H9 (cell line): ENCODE results near the gene ENO1. TPM values are rescaled to one million over a fixed set of nuclear protein-coding genes. Genes with fewer than 3 reads are reported as not detected.

Source experiments
- DNase-seq: peaks from one replicate; pipeline ENCODE4 v3.0.0-alpha.2; 2017
- H2AFZ ChIP-seq: one replicate; pipeline ENCODE4 v1.6.1; 2013; ENCODE audit warnings: mild to moderate bottlenecking, low read length, control low read depth, moderate library complexity
- H2AK5ac ChIP-seq: 2 replicates; pipeline ENCODE4 v1.6.1; 2013; ENCODE audit warnings: low read length, control low read depth, mixed read lengths; ENCODE audit not compliant: insufficient read length
- H2BK120ac ChIP-seq: one replicate; pipeline ENCODE4 v1.6.1; 2013; ENCODE audit warnings: low read depth, mild to moderate bottlenecking, low read length, control low read depth, inconsistent platforms; ENCODE audit not compliant: poor library complexity, severe bottlenecking
- H2BK12ac ChIP-seq: 2 replicates; pipeline ENCODE4 v1.6.1; 2013; ENCODE audit warnings: low read length, control low read depth, mixed read lengths, low read depth; ENCODE audit not compliant: insufficient read length
- H2BK15ac ChIP-seq: 2 replicates; pipeline ENCODE4 v1.6.1; 2013; ENCODE audit warnings: low read depth, low read length, control low read depth
- H2BK20ac ChIP-seq: one replicate; pipeline ENCODE4 v1.6.1; 2013; ENCODE audit warnings: low read depth, mild to moderate bottlenecking, low read length, control low read depth, inconsistent platforms; ENCODE audit not compliant: poor library complexity, severe bottlenecking
- H2BK5ac ChIP-seq: 2 replicates; pipeline ENCODE4 v1.6.1; 2013; ENCODE audit warnings: low read length, control low read depth, mixed read lengths; ENCODE audit not compliant: insufficient read length
- H3K14ac ChIP-seq: 2 replicates; pipeline ENCODE4 v1.6.1; 2013; ENCODE audit warnings: low read length, control low read depth; ENCODE audit not compliant: insufficient read depth
- H3K18ac ChIP-seq: 2 replicates; pipeline ENCODE4 v1.6.1; 2013; ENCODE audit warnings: low read depth, mild to moderate bottlenecking, mixed read lengths, low read length, control low read depth; ENCODE audit not compliant: insufficient read length
- H3K23ac ChIP-seq: 2 replicates; pipeline ENCODE4 v1.6.1; 2013; ENCODE audit warnings: low read length, control low read depth, mixed read lengths, low read depth; ENCODE audit not compliant: insufficient read length
- H3K23me2 ChIP-seq: 2 replicates; pipeline ENCODE4 v1.6.1; 2013; ENCODE audit warnings: low read depth, mild to moderate bottlenecking, mixed read lengths, low read length, control low read depth; ENCODE audit not compliant: insufficient read length, poor library complexity, severe bottlenecking
- H3K27ac ChIP-seq: 2 replicates; pipeline ENCODE4 v1.5.1; 2013; ENCODE audit warnings: low read length, control low read depth, mixed read lengths, low read depth; ENCODE audit not compliant: insufficient read length
- H3K27me3 ChIP-seq: 2 replicates; pipeline ENCODE4 v1.6.1; 2013; ENCODE audit warnings: low read length, control low read depth, inconsistent platforms; ENCODE audit not compliant: insufficient read depth
- H3K4ac ChIP-seq: 2 replicates; pipeline ENCODE4 v1.6.1; 2013; ENCODE audit warnings: low read depth, mild to moderate bottlenecking, control low read depth, inconsistent platforms, low read length, moderate library complexity
- H3K4me1 ChIP-seq: 2 replicates; pipeline ENCODE4 v1.6.1; 2013; ENCODE audit warnings: low read length, control low read depth, inconsistent platforms; ENCODE audit not compliant: insufficient read depth
- H3K4me2 ChIP-seq: 2 replicates; pipeline ENCODE4 v1.6.1; 2013; ENCODE audit warnings: low read length, control low read depth, mixed read lengths; ENCODE audit not compliant: insufficient read length, insufficient read depth
- H3K56ac ChIP-seq: 2 replicates; pipeline ENCODE4 v1.6.1; 2013; ENCODE audit warnings: low read depth, mild to moderate bottlenecking, mixed read lengths, low read length, control low read depth; ENCODE audit not compliant: insufficient read length
- H3K79me1 ChIP-seq: 2 replicates; pipeline ENCODE4 v1.6.1; 2013; ENCODE audit warnings: low read depth, mild to moderate bottlenecking, moderate library complexity, low read length, control low read depth, inconsistent platforms; ENCODE audit not compliant: insufficient read depth, poor library complexity, severe bottlenecking
- H3K79me2 ChIP-seq: 2 replicates; pipeline ENCODE4 v1.6.1; 2013; ENCODE audit warnings: low read length, control low read depth, inconsistent platforms; ENCODE audit not compliant: insufficient read depth
- H3K9ac ChIP-seq: 2 replicates; pipeline ENCODE4 v1.6.1; 2013; ENCODE audit warnings: low read length, control low read depth, mixed read lengths; ENCODE audit not compliant: insufficient read length; ENCODE audit errors: extremely low read depth
- H3K9me3 ChIP-seq: one replicate; pipeline ENCODE4 v1.6.1; 2013; ENCODE audit warnings: low read depth, low read length, inconsistent platforms; ENCODE audit not compliant: control insufficient read depth
- H3T11ph ChIP-seq: one replicate; pipeline ENCODE4 v1.6.1; 2013; ENCODE audit warnings: mild to moderate bottlenecking, low read length, control low read depth, inconsistent platforms
- H4K20me1 ChIP-seq: one replicate; pipeline ENCODE4 v1.6.1; 2013; ENCODE audit not compliant: control insufficient read depth, insufficient read length, insufficient read depth
- H4K5ac ChIP-seq: 2 replicates; pipeline ENCODE4 v1.6.1; 2013; ENCODE audit warnings: low read depth, mild to moderate bottlenecking, mixed read lengths, low read length, control low read depth; ENCODE audit not compliant: insufficient read length
- H4K8ac ChIP-seq: replicated peaks from 2 replicates; pipeline ENCODE4 v1.6.1; 2013; ENCODE audit warnings: low read length, control low read depth, mixed read lengths, low read depth; ENCODE audit not compliant: insufficient read length
- H4K91ac ChIP-seq: 2 replicates; pipeline ENCODE4 v1.6.1; 2013; ENCODE audit warnings: low read depth, mild to moderate bottlenecking, moderate library complexity, mixed read lengths, low read length, control low read depth; ENCODE audit not compliant: insufficient read length
- H3K27ac Mint-ChIP-seq, 3 experiments: 2 replicates in 2 of 3; 3 replicates in 1 of 3; pipeline ENCODE4 v1.8.0; 2020 to 2021; ENCODE audit warnings: mixed read lengths in 3 of 3, mild to moderate bottlenecking in 1 of 3, moderate library complexity in 1 of 3
- H3K27me3 Mint-ChIP-seq: 2 replicates; pipeline ENCODE4 v1.8.0; 2021; ENCODE audit warnings: low read depth, mild to moderate bottlenecking, moderate library complexity, mixed read lengths
- H3K36me3 Mint-ChIP-seq, 3 experiments: 2 replicates in 2 of 3; 3 replicates in 1 of 3; pipeline ENCODE4 v1.8.0; 2020 to 2021; ENCODE audit warnings: low read depth in 3 of 3, mixed read lengths in 3 of 3; ENCODE audit not compliant: insufficient read depth in 1 of 3
- H3K4me1 Mint-ChIP-seq, 2 experiments: 2 replicates each; pipeline ENCODE4 v1.8.0; 2020; ENCODE audit warnings: mixed read lengths in 2 of 2
- H3K4me3 Mint-ChIP-seq, 2 experiments: 2 replicates in 1 of 2; 3 replicates in 1 of 2; pipeline ENCODE4 v1.8.0; 2020 to 2021; ENCODE audit warnings: mild to moderate bottlenecking in 2 of 2, mixed read lengths in 2 of 2, moderate library complexity in 1 of 2
- H3K9me3 Mint-ChIP-seq, 2 experiments: 2 replicates in 1 of 2; 3 replicates in 1 of 2; pipeline ENCODE4 v1.8.0; 2020; ENCODE audit warnings: mild to moderate bottlenecking in 2 of 2, mixed read lengths in 2 of 2, moderate library complexity in 1 of 2
- WGBS: extraction: QIAGEN DNeasy Blood & Tissue Kit; methylation state at CpG from one replicate; pipeline ENCODE4 v1.1.7; 2013; ENCODE audit warnings: missing lambda C conversion rate, low lambda C conversion rate, mixed read lengths; ENCODE audit not compliant: insufficient read length; ENCODE audit errors: extremely low coverage; 5-methylcytosine and 5-hydroxymethylcytosine counted together
- total RNA-seq: library from RNA; stranded (reverse); gene quantifications from 2 replicates; pipeline ENCODE4 v1.2.1, GENCODE V29; 2021
- TF ChIP-seq, protein P1 (sequence below): fragments of 200-600 bp; sonication (generic); conservative IDR thresholded peaks from 3 replicates; pipeline ENCODE4 v1.8.0; 2021; ENCODE audit warnings: antibody characterized with exemption, mild to moderate bottlenecking

The ENO1 gene
- total RNA-seq, 1 experiment from 2014 or later: 1,781 TPM

DNA sequence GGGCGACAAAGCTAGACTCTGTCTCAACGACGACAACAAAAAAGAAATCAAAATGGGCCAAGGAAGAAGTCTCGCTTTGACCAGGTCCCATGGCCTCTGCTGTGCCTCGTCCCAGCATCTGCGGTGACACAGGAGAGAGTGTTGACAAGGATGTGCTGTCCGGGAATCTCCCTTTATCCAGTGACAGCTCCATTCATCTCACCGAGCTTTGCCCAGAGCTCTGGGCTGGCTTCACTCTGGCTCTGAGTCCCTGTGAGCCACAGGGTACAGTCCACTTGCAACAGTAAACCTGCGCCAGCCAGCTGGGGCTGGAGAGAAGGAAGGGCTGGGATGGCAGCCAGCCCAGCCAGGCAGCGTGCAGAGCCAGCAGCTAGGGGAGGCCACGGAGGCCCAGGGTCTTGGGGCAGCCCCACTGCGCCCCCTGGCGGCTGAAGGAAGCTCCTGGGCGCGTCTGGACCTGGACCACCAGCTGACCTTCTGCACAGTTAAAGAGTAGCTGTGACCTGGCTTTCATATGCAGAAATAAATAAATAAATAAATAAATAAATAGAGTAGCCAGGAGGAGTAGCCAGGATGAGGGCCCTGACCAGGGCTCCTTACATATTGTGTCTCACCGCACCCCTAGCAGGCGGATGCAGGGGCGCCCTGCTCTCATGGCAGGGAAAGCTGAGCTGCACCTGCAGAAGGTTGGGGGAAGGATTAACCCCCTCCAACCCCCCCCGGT, 29.7 kb downstream of the ENO1 start:
- Histone ChIP-seq H2BK120ac (no peak overlapping the region), H4K8ac (no peak overlapping the region), H2BK20ac (no peak overlapping the region), H3K56ac (no peak overlapping the region), H2AK5ac (no peak overlapping the region), H3K14ac (no peak overlapping the region; the same call in 1 of the 2 replicates), H3K9ac (no peak overlapping the region), H2AFZ (no peak overlapping the region), H3K27me3 (no peaks in the 10 kb centered on the region), H3K4ac (no peak overlapping the region), H4K20me1 (no peaks in the 10 kb centered on the region), H3K79me1 (no peaks in the 10 kb centered on the region), H3K4me1 (no peaks in the 10 kb centered on the region; the same call in 1 of the 2 replicates), H2BK12ac (no peak overlapping the region), H4K5ac (no peak overlapping the region), H3K79me2 (no peaks in the 10 kb centered on the region), H4K91ac (no peak overlapping the region), H3K23ac (no peak overlapping the region), H3K4me2 (no peak overlapping the region), H3K23me2 (no peaks in the 10 kb centered on the region), H3T11ph (no peak overlapping the region), H2BK5ac (no peak overlapping the region), H2BK15ac (no peak overlapping the region), H3K18ac (no peak overlapping the region), H3K9me3 (no peaks in the 10 kb centered on the region), H3K27ac (no peak overlapping the region)
- WGBS: no CpG with 5 or more reads among the region's 19 CpGs
- H3K9me3 Mint-ChIP-seq: no peaks in the 10 kb centered on the region; a peak in 1 of 5 replicates
- peaks cover 6 to 13% of the 10 kb centered on the region in 2 experiments for H3K4me1 Mint-ChIP-seq
- no peaks in the 10 kb centered on the region for H3K36me3 Mint-ChIP-seq
- DNase-seq: peak; percentile 90
- H3K27ac Mint-ChIP-seq: no peak overlapping the region
- H3K27me3 Mint-ChIP-seq: no peaks in the 10 kb centered on the region; the same call in none of the 2 replicates
- H3K4me3 Mint-ChIP-seq: no peak overlapping the region
- TF ChIP-seq, protein P1, sequence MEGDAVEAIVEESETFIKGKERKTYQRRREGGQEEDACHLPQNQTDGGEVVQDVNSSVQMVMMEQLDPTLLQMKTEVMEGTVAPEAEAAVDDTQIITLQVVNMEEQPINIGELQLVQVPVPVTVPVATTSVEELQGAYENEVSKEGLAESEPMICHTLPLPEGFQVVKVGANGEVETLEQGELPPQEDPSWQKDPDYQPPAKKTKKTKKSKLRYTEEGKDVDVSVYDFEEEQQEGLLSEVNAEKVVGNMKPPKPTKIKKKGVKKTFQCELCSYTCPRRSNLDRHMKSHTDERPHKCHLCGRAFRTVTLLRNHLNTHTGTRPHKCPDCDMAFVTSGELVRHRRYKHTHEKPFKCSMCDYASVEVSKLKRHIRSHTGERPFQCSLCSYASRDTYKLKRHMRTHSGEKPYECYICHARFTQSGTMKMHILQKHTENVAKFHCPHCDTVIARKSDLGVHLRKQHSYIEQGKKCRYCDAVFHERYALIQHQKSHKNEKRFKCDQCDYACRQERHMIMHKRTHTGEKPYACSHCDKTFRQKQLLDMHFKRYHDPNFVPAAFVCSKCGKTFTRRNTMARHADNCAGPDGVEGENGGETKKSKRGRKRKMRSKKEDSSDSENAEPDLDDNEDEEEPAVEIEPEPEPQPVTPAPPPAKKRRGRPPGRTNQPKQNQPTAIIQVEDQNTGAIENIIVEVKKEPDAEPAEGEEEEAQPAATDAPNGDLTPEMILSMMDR: peak; percentile 98
